HG03378 (cell line): Measurements from ENCODE around the gene TECR.
A peak's percentile ranks its signal among the peaks of the same experiment; 100 is the strongest.

ENCODE experiments used
- ATAC-seq: cut with Tn5 transposase; IDR thresholded peaks from one replicate; pipeline ENCODE4 v1.9.1; 2021; ENCODE audit warnings: mild to moderate bottlenecking, moderate library complexity; ENCODE audit not compliant: unreplicated experiment

TECR gene

GRCh38 chr19:14507704-14508542 lies 21.5 kb upstream of the TECR start:
- no peak for ATAC-seq

GRCh38 chr19:14510311-14511228 lies 18.8 kb upstream of the TECR start:
- ATAC-seq: no peak

- no peak for ATAC-seq
Observed at GRCh38 chr19:14511229-14511593, 18.2 kb upstream of the TECR start.

GRCh38 chr19:14512406-14512961 lies 16.9 kb upstream of the TECR start:
- ATAC-seq: no peak

GRCh38 chr19:14514215-14514863 lies 15.1 kb upstream of the TECR start:
- no peak for ATAC-seq

- no peak for ATAC-seq
Observed at GRCh38 chr19:14515501-14516047, 13.8 kb upstream of the TECR start.

- ATAC-seq: no peak
Observed at GRCh38 chr19:14516048-14516534, 13.3 kb upstream of the TECR start.

GRCh38 chr19:14516746-14517438 lies 12.5 kb upstream of the TECR start:
- ATAC-seq: no peak

GRCh38 chr19:14517446-14517839 lies 12.0 kb upstream of the TECR start:
- ATAC-seq: no peak

GRCh38 chr19:14517840-14518505 lies 11.4 kb upstream of the TECR start, which contains the start of gene DNAJB1:
TSS of gene DNAJB1 (minus strand) at chr19:14518397. CDS start at chr19:14518349, 48 bp downstream.
- peak; percentile 41 for ATAC-seq

- ATAC-seq: no peak
Observed at GRCh38 chr19:14519245-14519859, 10.0 kb upstream of the TECR start.

- ATAC-seq: no peak
Observed at GRCh38 chr19:14519860-14520407, 9.5 kb upstream of the TECR start.

- ATAC-seq: no peak
Observed at GRCh38 chr19:14520543-14520942, 8.9 kb upstream of the TECR start.

- ATAC-seq: no peak
Observed at GRCh38 chr19:14525729-14526128, 3.7 kb upstream of the TECR start.

- ATAC-seq: no peak
Observed at GRCh38 chr19:14526423-14526822, 3.0 kb upstream of the TECR start.

- no peak for ATAC-seq
Observed at GRCh38 chr19:14528419-14529253, 758 bp upstream of the TECR start.

GRCh38 chr19:14530005-14530348 lies 583 bp downstream of the TECR start:
- ATAC-seq: no peak

GRCh38 chr19:14530506-14530905 lies 1.1 kb downstream of the TECR start:
- ATAC-seq: no peak
